NB4 (cell line): ENCODE data around the gene GPR155.

Experiments used
- CTCF ChIP-seq: IDR thresholded peaks from one replicate; pipeline ENCODE4 v1.5.1; 2012; ENCODE audit warnings: low read depth, low read length
- POLR2A ChIP-seq: IDR thresholded peaks from 2 replicates; pipeline ENCODE4 v1.6.1; 2011; ENCODE audit warnings: mild to moderate bottlenecking; ENCODE audit not compliant: insufficient read length; ENCODE audit errors: extremely low read depth

GRCh38 chr2:174487820-174488162 is 962 bp upstream of the GPR155 start:
- TF ChIP-seq POLR2A = no peak
- TF ChIP-seq CTCF = no peak
